Adrenal gland (tissue), 5 donors: ENCODE data around the gene TSHZ2.

Experiments
- CTCF ChIP-seq, 6 experiments: fragments of 450-650 bp in 4 of 6; fragments of 200-600 bp in 2 of 6; sonication (generic) in 1 of 6; IDR thresholded peaks; 1 replicate in 5 of 6; 2 replicates in 1 of 6; pipeline versions ENCODE4 v1.5.1 to v1.8.0; 2016 to 2021; ENCODE audit warnings: antibody characterized with exemption in 6 of 6, mild to moderate bottlenecking in 2 of 6, moderate library complexity in 1 of 6
- POLR2A ChIP-seq, 2 donors: fragments of 450-650 bp; IDR thresholded peaks; one replicate each; pipeline ENCODE4 v1.6.1; 2017; ENCODE audit warnings: antibody characterized with exemption in 2 of 2, mild to moderate bottlenecking in 2 of 2, moderate library complexity in 1 of 2
- donor health status: DM: no; HTN: no; CAD: no.

- TF ChIP-seq CTCF (IDR thresholded peaks at IDR 0.05) = no peak
- TF ChIP-seq POLR2A (IDR thresholded peaks at IDR 0.05) = no peak
These were observed 44.4 kb downstream of the TSHZ2 start for GRCh38 chr20:53016534-53017042.
